ENCODE results near the gene SUMO1.

SUMO1 gene

GRCh38 chr2:202178346-202178958, 59.9 kb downstream of the SUMO1 start:
- no peak overlapping the region for H3K4me3 ChIP-seq (ENCODE audit: low read depth, low read length)
- TF ChIP-seq CTCF (IDR thresholded peaks at IDR 0.05; ENCODE audit: borderline replicate concordance, insufficient read depth, low read depth, low read length), result peak; percentile 65; the same call in 1 of the 2 replicates

- no peak for TF ChIP-seq CTCF (IDR thresholded peaks at IDR 0.05; ENCODE audit: borderline replicate concordance, insufficient read depth, low read depth, low read length)
- no peak overlapping the region for H3K4me3 ChIP-seq (ENCODE audit: low read depth, low read length)
These were observed 65.8 kb downstream of the SUMO1 start for GRCh38 chr2:202172439-202173211.

GRCh38 chr2:202171241-202171825, 67.1 kb downstream of the SUMO1 start:
- H3K4me3 ChIP-seq (ENCODE audit: low read depth, low read length), result no peak overlapping the region

GRCh38 chr2:202169832-202170424, 68.5 kb downstream of the SUMO1 start:
- no peak for TF ChIP-seq CTCF (IDR thresholded peaks at IDR 0.05; ENCODE audit: borderline replicate concordance, insufficient read depth, low read depth, low read length)

More at GRCh38 chr2:202171241-202171825, 67.1 kb downstream of the SUMO1 start:
- no peak for TF ChIP-seq CTCF (IDR thresholded peaks at IDR 0.05; ENCODE audit: borderline replicate concordance, insufficient read depth, low read depth, low read length)

GRCh38 chr2:202169131-202169530, 69.3 kb downstream of the SUMO1 start:
- TF ChIP-seq CTCF (IDR thresholded peaks at IDR 0.05; ENCODE audit: borderline replicate concordance, insufficient read depth, low read depth, low read length), result no peak

More at GRCh38 chr2:202169832-202170424, 68.5 kb downstream of the SUMO1 start:
- H3K4me3 ChIP-seq (ENCODE audit: low read depth, low read length), result no peak overlapping the region

GRCh38 chr2:202165945-202166344, 72.5 kb downstream of the SUMO1 start:
- no peak overlapping the region for H3K4me3 ChIP-seq (ENCODE audit: low read depth, low read length)
- no peak for TF ChIP-seq CTCF (IDR thresholded peaks at IDR 0.05; ENCODE audit: borderline replicate concordance, insufficient read depth, low read depth, low read length)

More at GRCh38 chr2:202169131-202169530, 69.3 kb downstream of the SUMO1 start:
- no peak overlapping the region for H3K4me3 ChIP-seq (ENCODE audit: low read depth, low read length)
